ENCODE measurements around the gene EYA2.

- TF ChIP-seq CTCF (IDR thresholded peaks at IDR 0.05) (no peak), POLR2A (IDR thresholded peaks at IDR 0.05) (no peak), EP300 (IDR thresholded peaks at IDR 0.05) (no peak), POLR2AphosphoS5 (IDR thresholded peaks at IDR 0.05) (no peak)
These were observed 270.8 kb downstream of the EYA2 start for GRCh38 chr20:47165376-47165865.

Data from gastroesophageal sphincter (tissue), 3 donors.